ENCODE measurements around the gene CACNA1D. TPM values are rescaled to one million over a fixed set of nuclear protein-coding genes. Genes with fewer than 3 reads are reported as not detected.

The CACNA1D gene
- total RNA-seq, 2 donors from 2014 or later = 19.3 to 20.6 TPM

DNA sequence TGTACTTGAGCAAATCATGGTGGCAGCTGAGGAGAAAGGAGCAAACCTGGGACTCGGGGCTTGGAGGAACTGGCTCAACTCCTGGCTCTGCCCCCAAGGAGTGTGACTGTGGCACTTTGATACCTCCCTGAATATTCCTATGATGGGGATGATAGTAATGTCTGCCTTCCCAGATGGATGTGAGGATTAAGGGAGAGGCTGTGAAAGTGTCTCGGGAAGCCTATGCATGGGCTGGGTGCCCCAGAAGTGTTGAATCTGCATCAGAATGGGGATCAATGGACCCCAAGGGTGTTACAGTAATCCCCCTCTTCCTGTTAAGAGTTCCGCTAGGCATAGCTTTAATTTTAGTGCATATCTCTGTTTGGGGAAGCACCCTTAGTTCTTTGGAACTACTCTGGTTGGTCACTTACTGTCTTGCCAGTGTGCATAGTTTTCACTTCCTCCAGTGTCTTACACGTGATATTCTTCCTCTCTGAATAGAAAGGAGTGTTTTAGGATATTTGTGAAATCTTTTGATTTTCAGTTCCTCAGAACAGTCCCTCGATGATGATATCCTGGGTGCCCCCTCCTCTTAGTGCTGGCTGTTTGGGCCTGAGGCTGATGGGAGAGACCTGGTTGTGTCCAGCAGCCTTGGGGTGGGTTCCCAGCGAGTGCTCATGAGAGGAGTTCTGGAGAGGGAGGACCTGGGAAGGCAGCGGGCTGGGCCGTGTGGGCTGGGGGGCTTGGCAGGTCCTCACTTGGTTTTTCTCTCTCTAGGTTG, 254.3 kb downstream of the CACNA1D start:
- intact Hi-C loops (cut with DNase I, micrococcal nuclease) = no loop called here
- DNase-seq = no peak

GRCh38 chr3:53749448-53749847, 255.0 kb downstream of the CACNA1D start:
- no peak for ATAC-seq
- DNase-seq = no peak

More for the DNA sequence above, 254.3 kb downstream of the CACNA1D start:
- no peak for ATAC-seq

GRCh38 chr3:53750253-53751210, 256.1 kb downstream of the CACNA1D start:
- DNase-seq (no peak), ATAC-seq (no peak)
- intact Hi-C loops (cut with DNase I, micrococcal nuclease) = no loop called here

More at GRCh38 chr3:53749448-53749847, 255.0 kb downstream of the CACNA1D start:
- intact Hi-C loops (cut with DNase I, micrococcal nuclease) = no loop called here

GRCh38 chr3:53753518-53754183, 259.2 kb downstream of the CACNA1D start:
- no peak for DNase-seq
- ATAC-seq = no peak
- intact Hi-C loops (cut with DNase I, micrococcal nuclease) = no loop called here

DNA sequence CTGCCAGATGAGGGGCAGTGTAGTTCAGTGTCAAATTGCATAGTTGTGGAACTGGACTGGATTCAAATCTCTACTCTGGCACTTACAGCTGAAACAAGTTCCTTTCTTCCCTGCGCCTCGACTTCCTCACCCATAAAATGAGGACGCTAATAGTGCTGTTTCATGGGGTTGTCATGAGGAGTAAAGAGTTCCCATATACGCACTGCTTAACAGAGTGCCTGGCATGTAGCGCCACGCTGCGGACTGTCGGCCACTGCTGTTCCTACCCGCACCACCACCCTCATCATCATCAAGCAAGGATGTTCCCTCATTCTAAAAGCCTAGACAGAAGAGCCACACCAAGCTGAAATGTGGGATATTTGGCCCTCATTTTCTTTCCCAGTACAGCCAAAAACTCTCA, 259.9 kb downstream of the CACNA1D start:
- intact Hi-C loops (cut with DNase I, micrococcal nuclease) = no loop called here
- DNase-seq (peak in 1 of 2 donors; percentile 16), ATAC-seq (no peak)

DNA sequence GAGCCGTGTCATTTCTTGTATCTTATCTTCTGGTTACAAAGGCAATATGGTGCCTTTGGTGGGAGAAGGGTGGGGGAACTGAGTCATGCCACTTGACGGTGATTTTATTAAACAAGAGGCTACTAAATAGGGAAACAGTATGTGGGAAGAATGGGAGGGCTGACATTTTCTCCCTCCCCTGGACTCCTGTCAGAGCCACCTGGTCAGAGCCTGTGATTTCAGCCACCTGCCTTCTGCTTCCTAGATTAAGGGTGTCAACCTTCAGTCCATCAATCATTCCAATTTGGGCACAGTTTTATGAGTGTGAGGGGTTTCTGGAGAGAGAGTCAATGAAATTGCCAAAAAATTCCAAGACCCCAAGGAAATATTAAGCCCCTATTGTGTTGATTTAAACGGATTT, 264.4 kb downstream of the CACNA1D start:
- no peak for DNase-seq
- ATAC-seq = no peak
- intact Hi-C loops (cut with DNase I, micrococcal nuclease) = no loop called here

- no peak for DNase-seq
- intact Hi-C loops (cut with DNase I, micrococcal nuclease) = no loop called here
- no peak for ATAC-seq
Observed at GRCh38 chr3:53763353-53763752, 268.9 kb downstream of the CACNA1D start.

- ATAC-seq (peak; percentile 75), DNase-seq (no peak)
- intact Hi-C loops (cut with DNase I, micrococcal nuclease) = no loop called here
Observed at GRCh38 chr3:53764026-53764775, 269.8 kb downstream of the CACNA1D start.

- no peak for DNase-seq
- intact Hi-C loops (cut with DNase I, micrococcal nuclease) = no loop called here
- ATAC-seq = no peak
Observed at GRCh38 chr3:53765753-53766152, 271.3 kb downstream of the CACNA1D start.

DNA sequence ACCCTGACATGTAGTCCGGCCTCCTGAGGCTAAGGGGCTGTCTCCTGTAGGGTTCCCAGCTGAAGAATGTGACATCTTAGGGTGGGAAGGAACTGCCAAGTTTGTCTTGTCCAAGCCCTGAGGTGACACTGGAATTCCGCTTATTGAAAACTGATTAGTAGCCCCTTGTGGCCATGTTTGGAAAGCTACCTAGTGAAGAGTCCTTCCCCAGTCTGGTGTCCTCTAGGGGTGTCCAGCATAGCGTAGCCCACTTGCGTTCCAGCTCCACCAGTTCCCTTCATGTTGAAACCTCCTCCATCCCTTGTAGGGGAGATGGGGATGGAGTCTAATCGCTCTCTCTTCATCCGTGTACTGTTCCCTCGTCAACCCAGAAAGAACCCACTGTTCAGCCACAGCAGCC, 272.3 kb downstream of the CACNA1D start:
- no peak for ATAC-seq
- intact Hi-C loops (cut with DNase I, micrococcal nuclease) = no loop called here
- DNase-seq = no peak

- ATAC-seq (no peak), DNase-seq (no peak)
- intact Hi-C loops (cut with DNase I, micrococcal nuclease) = no loop called here
Observed at GRCh38 chr3:53768478-53769459, 274.4 kb downstream of the CACNA1D start.

GRCh38 chr3:53772562-53772961, 278.2 kb downstream of the CACNA1D start:
- intact Hi-C loops (cut with DNase I, micrococcal nuclease) = no loop called here

GRCh38 chr3:53773021-53773436, 278.6 kb downstream of the CACNA1D start:
- ATAC-seq = no peak

More at GRCh38 chr3:53772562-53772961, 278.2 kb downstream of the CACNA1D start:
- DNase-seq = no peak
- no peak for ATAC-seq

GRCh38 chr3:53773611-53774368, 279.4 kb downstream of the CACNA1D start:
- DNase-seq = no peak
- no peak for ATAC-seq
- intact Hi-C loops (cut with DNase I, micrococcal nuclease) = no loop called here

More at GRCh38 chr3:53773021-53773436, 278.6 kb downstream of the CACNA1D start:
- no peak for DNase-seq
- intact Hi-C loops (cut with DNase I, micrococcal nuclease) = no loop called here

DNA sequence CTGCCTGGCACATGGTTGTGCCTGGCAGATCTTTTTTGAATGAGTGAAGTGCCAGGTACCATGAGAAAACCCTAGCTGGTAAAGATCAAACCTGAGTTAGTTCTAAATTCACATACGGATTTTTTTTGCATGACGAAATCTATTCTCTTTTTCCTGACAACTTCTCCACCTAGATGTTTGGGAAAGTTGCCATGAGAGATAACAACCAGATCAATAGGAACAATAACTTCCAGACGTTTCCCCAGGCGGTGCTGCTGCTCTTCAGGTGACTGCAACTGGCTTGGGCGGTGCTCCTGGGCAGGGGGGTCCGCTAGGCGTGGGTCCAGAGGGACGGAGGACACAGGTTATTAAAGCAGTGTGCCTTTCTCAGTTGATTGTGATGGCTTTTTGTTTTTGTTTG, 280.0 kb downstream of the CACNA1D start:
- DNase-seq = no peak
- intact Hi-C loops (cut with DNase I, micrococcal nuclease) = no loop called here
- ATAC-seq = no peak

DNA sequence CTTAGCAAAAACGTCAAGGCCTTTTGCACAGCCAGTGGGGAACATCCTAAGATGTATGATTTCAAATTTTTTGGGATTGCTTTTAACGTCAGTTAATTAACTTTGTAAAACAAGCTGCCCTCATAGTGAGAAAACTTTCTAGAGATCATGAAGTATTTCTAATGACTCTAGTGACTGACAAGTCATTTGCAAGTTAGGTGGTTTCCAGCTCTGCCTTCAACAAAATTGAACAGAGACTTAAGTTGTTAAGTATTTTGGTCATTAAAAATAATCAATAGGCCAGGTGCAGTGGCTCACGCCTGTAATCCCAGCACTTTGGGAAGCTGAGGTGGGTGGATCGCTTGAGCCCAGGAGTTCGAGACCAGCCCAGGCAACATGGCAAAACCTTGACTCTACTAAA, 280.6 kb downstream of the CACNA1D start:
- intact Hi-C loops (cut with DNase I, micrococcal nuclease) = no loop called here
- ATAC-seq (no peak), DNase-seq (no peak)

GRCh38 chr3:53775834-53776251, 281.4 kb downstream of the CACNA1D start:
- ATAC-seq = no peak
- no peak for DNase-seq
- intact Hi-C loops (cut with DNase I, micrococcal nuclease) = no loop called here

Data from left colon (tissue), 2 donors.